SU-DHL-6 (cell line): ENCODE data around the gene RALGPS1.

Experiments
- EZH2phosphoT487 ChIP-seq: fragments of 200-600 bp; sonication (generic), shearing (Covaris generic); conservative IDR thresholded peaks from 2 replicates; pipeline ENCODE4 v1.6.1; 2018; ENCODE audit warnings: mild to moderate bottlenecking, antibody characterized with exemption, low read length, moderate library complexity, mixed read lengths
- TF ChIP-seq, protein P1 (sequence below): fragments of 200-600 bp; sonication (generic); IDR thresholded peaks from one replicate; pipeline ENCODE4 v1.5.1; 2017; ENCODE audit warnings: antibody characterized with exemption, mild to moderate bottlenecking, low read length, moderate library complexity; ENCODE audit not compliant: insufficient read depth, poor library complexity, severe bottlenecking

DNA sequence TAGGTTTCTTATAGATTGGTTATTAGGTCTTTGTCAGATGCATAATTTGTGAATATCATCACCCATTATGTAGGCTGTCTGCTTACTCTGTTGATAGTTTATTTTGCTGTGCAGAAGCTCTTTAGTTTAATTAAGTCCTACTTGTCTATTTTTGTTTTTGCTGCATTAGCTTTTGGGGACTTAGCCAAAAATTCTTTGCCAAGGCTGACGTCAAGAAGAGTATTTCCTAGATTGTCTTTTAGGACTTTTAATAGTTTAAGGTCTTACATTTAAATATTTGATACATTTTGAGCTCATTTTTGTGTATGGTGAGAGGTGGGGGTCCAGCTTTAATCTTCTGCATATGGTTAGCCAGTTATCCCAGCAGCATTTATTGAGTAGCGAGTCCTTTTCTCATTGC lies 232.7 kb downstream of the RALGPS1 start:
- TF ChIP-seq, protein P1, sequence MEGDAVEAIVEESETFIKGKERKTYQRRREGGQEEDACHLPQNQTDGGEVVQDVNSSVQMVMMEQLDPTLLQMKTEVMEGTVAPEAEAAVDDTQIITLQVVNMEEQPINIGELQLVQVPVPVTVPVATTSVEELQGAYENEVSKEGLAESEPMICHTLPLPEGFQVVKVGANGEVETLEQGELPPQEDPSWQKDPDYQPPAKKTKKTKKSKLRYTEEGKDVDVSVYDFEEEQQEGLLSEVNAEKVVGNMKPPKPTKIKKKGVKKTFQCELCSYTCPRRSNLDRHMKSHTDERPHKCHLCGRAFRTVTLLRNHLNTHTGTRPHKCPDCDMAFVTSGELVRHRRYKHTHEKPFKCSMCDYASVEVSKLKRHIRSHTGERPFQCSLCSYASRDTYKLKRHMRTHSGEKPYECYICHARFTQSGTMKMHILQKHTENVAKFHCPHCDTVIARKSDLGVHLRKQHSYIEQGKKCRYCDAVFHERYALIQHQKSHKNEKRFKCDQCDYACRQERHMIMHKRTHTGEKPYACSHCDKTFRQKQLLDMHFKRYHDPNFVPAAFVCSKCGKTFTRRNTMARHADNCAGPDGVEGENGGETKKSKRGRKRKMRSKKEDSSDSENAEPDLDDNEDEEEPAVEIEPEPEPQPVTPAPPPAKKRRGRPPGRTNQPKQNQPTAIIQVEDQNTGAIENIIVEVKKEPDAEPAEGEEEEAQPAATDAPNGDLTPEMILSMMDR: no peak
- TF ChIP-seq EZH2phosphoT487: no peak
